Measurements from ENCODE around the gene RNF220. TPM values are rescaled to one million over a fixed set of nuclear protein-coding genes. Genes with fewer than 3 reads are reported as not detected.
A peak's percentile ranks its signal among the peaks of the same experiment; 100 is the strongest.

RNF220 gene
- total and polyA plus RNA-seq, 2 donors (not counting 3 experiments of a cell fraction or from before 2014, with no cell fraction given) = 62.7 to 66.6 TPM

GRCh38 chr1:44651069-44651468, 246.0 kb downstream of the RNF220 start:
- Histone ChIP-seq H3K27ac (ENCODE audit: insufficient read depth, low read depth, low read length) (no peak overlapping the region), H3K9ac (replicated peaks; ENCODE audit: extremely low read depth, insufficient read depth, low read length) (no peak overlapping the region), H3K9me1 (replicated peaks; ENCODE audit: control insufficient read depth, extremely low read depth, insufficient read depth, low read length) (no peaks in the 10 kb centered on the region), H3K36me3 (ENCODE audit: control insufficient read depth in 2 of 2, extremely low read depth in 1 of 2, insufficient read depth in 2 of 2, low read length in 2 of 2) (peaks cover 0 to 33% of the 10 kb centered on the region in 2 experiments), H3K4me2 (ENCODE audit: insufficient read depth, low read length) (no peak overlapping the region), H3K4me3 (replicated peaks in 1 of 3; ENCODE audit: insufficient read depth in 1 of 3, low read depth in 1 of 3, low read length in 3 of 3) (no peak overlapping the region), H3K9me3 (replicated peaks; ENCODE audit: control insufficient read depth, insufficient read depth, low read length) (no peaks in the 10 kb centered on the region), H3K79me2 (ENCODE audit: control insufficient read depth, insufficient read depth, low read length) (no peaks in the 10 kb centered on the region), H3K27me3 (ENCODE audit: control insufficient read depth in 2 of 2, insufficient read depth in 2 of 2, low read length in 2 of 2) (no peaks in the 10 kb centered on the region), H2AFZ (ENCODE audit: low read depth, low read length) (no peak overlapping the region), H4K20me1 (replicated peaks; ENCODE audit: control insufficient read depth, extremely low read depth, insufficient read depth, low read length) (no peaks in the 10 kb centered on the region), H3K4me1 (ENCODE audit: control insufficient read depth, extremely low read depth, insufficient read depth, low read length) (no peaks in the 10 kb centered on the region)
- TF ChIP-seq MYC (IDR thresholded peaks at IDR 0.05; ENCODE audit: low read depth, low read length) (no peak), FOS (IDR thresholded peaks at IDR 0.05; ENCODE audit: borderline replicate concordance, insufficient read depth, low read length) (no peak), GATA2 (IDR thresholded peaks at IDR 0.05; ENCODE audit: insufficient read depth, insufficient read length, low read depth, low read length) (no peak), POLR2A (IDR thresholded peaks at IDR 0.05; ENCODE audit: low read depth, low read length) (no peak), POLR2AphosphoS5 (IDR thresholded peaks at IDR 0.05; ENCODE audit: insufficient read depth, low read depth, low read length) (no peak), EZH2 (IDR thresholded peaks at IDR 0.05; ENCODE audit: borderline replicate concordance, low read depth, low read length, severe bottlenecking) (no peak), JUN (IDR thresholded peaks at IDR 0.05; ENCODE audit: borderline replicate concordance, insufficient read depth, insufficient read length, low read depth) (no peak), MAX (IDR thresholded peaks at IDR 0.05; ENCODE audit: insufficient read depth, insufficient read length) (no peak), CTCF (IDR thresholded peaks at IDR 0.05; ENCODE audit: extremely low read depth in 1 of 2, insufficient read depth in 1 of 2, low read depth in 1 of 2, low read length in 2 of 2) (no peak)
- ChIA-PET CTCF (interaction anchor here (1.7 to 5.0 kb wide), 9 partner anchors 10 to 434 kb away, joined by 9 to 109 read pairs (median 27); partner anchors contain the start of genes ARMH1 and TMEM53), POLR2A (interaction anchor here (1.1 kb wide), 1 partner anchor 9 kb away, joined by 4 read pairs; no protein-coding TSS in a partner anchor)
- DNase-seq (ENCODE audit: low read depth, low spot score) (no peak), FAIRE-seq (no peak)
- TSS peak; percentile 68 for BruUV-seq (replicated peaks)
- dilution Hi-C loops (cut with MboI; ENCODE audit: extremely low pct_ligation_motif_present, low sequenced_read_pairs) (no loop called here), intact Hi-C loops (cut with micrococcal nuclease) (no loop called here)
